IMR-90 (cell line): Measurements from ENCODE around the gene WDR45B. TPM values are rescaled to one million over a fixed set of nuclear protein-coding genes. Genes with fewer than 3 reads are reported as not detected.

Source experiments
- ATAC-seq: fragments of 200-7000 bp; cut with Tn5 transposase; 2 replicates; pipeline ENCODE4 v1.9.1; 2020; ENCODE audit warnings: low read depth, mild to moderate bottlenecking, moderate library complexity
- BruUV-seq: library from RNA; stranded (reverse); fragments of 400-500 nt; replicated peaks from 2 replicates; lab custom pipeline; 2021; lab: Mats Ljungman, UMichigan
- CTCF ChIA-PET: fragments of 300-600 bp; formaldehyde crosslinking; extraction: SDS; loops from one replicate; lab custom pipeline; 2021; ENCODE audit warnings: antibody characterized with exemption; lab: Yijun Ruan, JAX
- POLR2A ChIA-PET: fragments of 300-600 bp; sonication (Branson Sonifier 250); formaldehyde crosslinking; loops from one replicate; lab custom pipeline; 2022; ENCODE audit warnings: antibody characterized with exemption; ENCODE audit not compliant: unreplicated experiment; lab: Charles Lee
- DNase-seq: peaks from one replicate; pipeline ENCODE4 v3.0.0; 2013
- H2AFZ ChIP-seq: replicated peaks from 2 replicates; pipeline ENCODE3; 2013; ENCODE audit warnings: low read length, mild to moderate bottlenecking; ENCODE audit not compliant: poor library complexity
- H2AK5ac ChIP-seq: 2 replicates; pipeline ENCODE4 v1.6.1; 2013; ENCODE audit warnings: low read depth, low read length, inconsistent platforms
- H2AK9ac ChIP-seq: replicated peaks from 2 replicates; pipeline ENCODE3; 2013; ENCODE audit warnings: mild to moderate bottlenecking, low read depth, low read length, moderate library complexity; ENCODE audit not compliant: poor library complexity
- H2BK120ac ChIP-seq: 2 replicates; pipeline ENCODE4 v1.6.1; 2013; ENCODE audit warnings: low read depth, low read length, inconsistent platforms
- H2BK15ac ChIP-seq: 3 replicates; pipeline ENCODE4 v1.6.1; 2013; ENCODE audit warnings: low read depth, low read length, inconsistent platforms
- H2BK20ac ChIP-seq: 2 replicates; pipeline ENCODE4 v1.6.1; 2013; ENCODE audit warnings: low read depth, mild to moderate bottlenecking, inconsistent platforms, low read length, moderate library complexity
- H2BK5ac ChIP-seq: 2 replicates; pipeline ENCODE4 v1.6.1; 2013; ENCODE audit warnings: mild to moderate bottlenecking, low read depth, low read length, inconsistent platforms; ENCODE audit not compliant: poor library complexity, severe bottlenecking
- H3K14ac ChIP-seq: replicated peaks from 2 replicates; pipeline ENCODE4 v1.6.1; 2013; ENCODE audit warnings: low read depth, low read length, inconsistent platforms
- H3K18ac ChIP-seq: 2 replicates; pipeline ENCODE4 v1.6.1; 2013; ENCODE audit warnings: low read depth, low read length, control low read depth
- H3K23ac ChIP-seq: 2 replicates; pipeline ENCODE4 v1.6.1; 2013; ENCODE audit warnings: low read depth, low read length, inconsistent platforms
- H3K27ac ChIP-seq: 2 replicates; pipeline ENCODE4 v1.5.1; 2013; ENCODE audit warnings: mild to moderate bottlenecking, control low read depth, low read length; ENCODE audit not compliant: insufficient read depth
- H3K27me3 ChIP-seq: 2 replicates; pipeline ENCODE4 v1.6.1; 2013; ENCODE audit warnings: low read length; ENCODE audit not compliant: control insufficient read depth, insufficient read depth
- H3K36me3 ChIP-seq: 2 replicates; pipeline ENCODE4 v1.6.1; 2013; ENCODE audit warnings: low read length, mixed read lengths; ENCODE audit not compliant: control insufficient read depth, insufficient read depth
- H3K4ac ChIP-seq: 2 replicates; pipeline ENCODE4 v1.6.1; 2013; ENCODE audit warnings: low read depth, low read length, inconsistent platforms
- H3K4me1 ChIP-seq: 2 replicates; pipeline ENCODE4 v1.6.1; 2013; ENCODE audit warnings: low read length, mixed read lengths; ENCODE audit not compliant: control insufficient read depth, insufficient read depth
- H3K4me2 ChIP-seq: 2 replicates; pipeline ENCODE4 v1.6.1; 2013; ENCODE audit warnings: low read depth, mild to moderate bottlenecking, control low read depth, low read length, moderate library complexity
- H3K4me3 ChIP-seq: 2 replicates; pipeline ENCODE4 v1.5.1; 2013; ENCODE audit warnings: low read depth, mild to moderate bottlenecking, control low read depth, low read length, moderate library complexity; ENCODE audit not compliant: insufficient read depth
- H3K56ac ChIP-seq: 2 replicates; pipeline ENCODE4 v1.6.1; 2013; ENCODE audit warnings: low read length, inconsistent platforms; ENCODE audit not compliant: insufficient read depth; ENCODE audit errors: extremely low read depth
- H3K79me1 ChIP-seq, 2 experiments: 2 replicates each; pipeline ENCODE4 v1.6.1; 2013; ENCODE audit warnings: low read length in 2 of 2, inconsistent platforms in 1 of 2, low read depth in 1 of 2
- H3K9ac ChIP-seq: 2 replicates; pipeline ENCODE4 v1.6.1; 2013; ENCODE audit warnings: low read depth, low read length, control low read depth
- H3K9me1 ChIP-seq: 2 replicates; pipeline ENCODE4 v1.6.1; 2013; ENCODE audit warnings: low read length, inconsistent platforms; ENCODE audit not compliant: insufficient read depth
- H3K9me3 ChIP-seq: 2 replicates; pipeline ENCODE4 v1.6.1; 2013; ENCODE audit warnings: low read length; ENCODE audit not compliant: control insufficient read depth, insufficient read depth
- H4K20me1 ChIP-seq: 2 replicates; pipeline ENCODE4 v1.6.1; 2013; ENCODE audit warnings: low read length, inconsistent platforms; ENCODE audit not compliant: insufficient read depth
- H4K5ac ChIP-seq: 2 replicates; pipeline ENCODE4 v1.6.1; 2013; ENCODE audit warnings: mild to moderate bottlenecking, low read depth, low read length, control low read depth
- H4K8ac ChIP-seq, 2 experiments: 2 replicates each; pipeline ENCODE4 v1.6.1; 2013; ENCODE audit warnings: low read depth in 2 of 2, low read length in 2 of 2, control low read depth in 1 of 2, inconsistent platforms in 1 of 2
- H4K91ac ChIP-seq: 2 replicates; pipeline ENCODE4 v1.6.1; 2013; ENCODE audit warnings: low read depth, low read length, inconsistent platforms; ENCODE audit not compliant: insufficient read depth
- BHLHE40 ChIP-seq: fragments of 150-350 bp; IDR thresholded peaks from 2 replicates; pipeline ENCODE4 v1.6.1; 2016; ENCODE audit warnings: mild to moderate bottlenecking, low read depth, low read length
- CEBPB ChIP-seq: IDR thresholded peaks from 2 replicates; pipeline ENCODE4 v1.6.1; 2012; ENCODE audit warnings: low read depth, low read length, improper control_type of control experiment
- CTCF ChIP-seq: conservative IDR thresholded peaks from 2 replicates; pipeline ENCODE4 v1.5.1; 2012; ENCODE audit warnings: mild to moderate bottlenecking, low read depth, low read length, improper control_type of control experiment
- ELK1 ChIP-seq: fragments of 150-350 bp; IDR thresholded peaks from 2 replicates; pipeline ENCODE4 v1.6.1; 2016; ENCODE audit warnings: low read depth, mild to moderate bottlenecking, low read length, moderate library complexity, borderline replicate concordance
- FOS ChIP-seq: fragments of 150-350 bp; IDR thresholded peaks from 2 replicates; pipeline ENCODE4 v1.6.1; 2016; ENCODE audit warnings: low read depth, low read length
- NFE2L2 ChIP-seq: fragments of 150-350 bp; IDR thresholded peaks from 2 replicates; pipeline ENCODE4 v1.6.1; 2016; ENCODE audit warnings: low read depth, mild to moderate bottlenecking, low read length
- POLR2A ChIP-seq: IDR thresholded peaks from 2 replicates; pipeline ENCODE4 v1.6.1; 2012; ENCODE audit warnings: mild to moderate bottlenecking, low read depth, low read length
- RCOR1 ChIP-seq: IDR thresholded peaks from 2 replicates; pipeline ENCODE4 v1.6.1; 2012; ENCODE audit warnings: mild to moderate bottlenecking, low read length, improper control_type of control experiment; ENCODE audit not compliant: insufficient replicate concordance
- WGBS, 2 experiments: methylation state at CpG; one replicate each; pipeline versions ENCODE4 v1.1.5 to v1.1.7; 2013; ENCODE audit warnings: missing lambda C conversion rate in 2 of 2; ENCODE audit not compliant: insufficient read length in 1 of 2; ENCODE audit errors: extremely low coverage in 2 of 2; 5-methylcytosine and 5-hydroxymethylcytosine counted together
- dilution Hi-C: fragments of 300-500 bp; cut with HindIII; formaldehyde crosslinking; loops from one replicate; pipeline ENCODE4 v1.14.3; 2018; ENCODE audit warnings: low sequenced_read_pairs; ENCODE audit not compliant: unreplicated experiment
- in situ Hi-C: fragments of 300-500 bp; cut with MboI; formaldehyde crosslinking; loops from 3 replicates; pipeline ENCODE4 v1.14.3; 2019; ENCODE audit warnings: low sequenced_read_pairs, inconsistent platforms, mixed read lengths
- intact Hi-C: fragments of 100-400 bp; cut with micrococcal nuclease; formaldehyde crosslinking; loops from 2 replicates; pipeline ENCODE4 v1.10.0; 2022
- polyA plus RNA-seq, 3 experiments: library from polyadenylated mRNA; depleted of rRNA; stranded (reverse); fragments of >200 nt; gene quantifications; 2 replicates each; pipeline ENCODE4 v1.2.3, GENCODE V29; 2012; ENCODE audit warnings: low replicate concordance in 1 of 3
- total RNA-seq: library from RNA; depleted of rRNA; stranded (reverse); fragments of >200 nt; gene quantifications from 2 replicates; pipeline ENCODE4 v1.2.3, GENCODE V29; 2012

The WDR45B gene
- total and polyA plus RNA-seq, 2 of the 4 experiments (the other 2 are of a cell fraction) = 98.2 to 110 TPM

DNA sequence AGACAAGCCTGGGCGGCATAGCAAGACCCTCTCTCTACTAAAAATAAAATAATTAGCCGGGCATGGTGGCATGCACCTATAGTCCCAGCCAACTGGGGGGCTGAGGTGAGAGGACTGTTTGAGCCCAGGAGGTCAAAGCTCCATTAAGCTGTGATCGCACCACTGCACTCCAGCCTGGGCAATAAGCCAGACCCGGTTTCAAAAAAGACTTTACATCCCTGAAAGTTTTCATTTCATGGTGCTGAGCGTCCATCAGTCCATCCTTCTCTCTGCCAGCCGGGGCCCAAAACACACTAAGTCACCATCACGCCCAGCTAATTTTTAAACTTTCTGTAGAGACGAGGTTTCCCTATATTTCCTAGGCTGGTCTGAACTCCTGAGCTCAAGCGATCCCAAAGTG lies 39.6 kb upstream of the WDR45B start:
- Histone ChIP-seq H3K4ac (no peak overlapping the region), H3K18ac (no peak overlapping the region), H2BK15ac (no peak overlapping the region), H3K9me1 (no peaks in the 10 kb centered on the region), H2AK5ac (no peak overlapping the region), H3K14ac (no peak overlapping the region), H3K23ac (no peak overlapping the region), H3K27me3 (no peaks in the 10 kb centered on the region), H3K4me2 (no peak overlapping the region), H3K27ac (no peak overlapping the region), H4K91ac (no peak overlapping the region), H2BK20ac (no peak overlapping the region), H2AK9ac (no peak overlapping the region), H3K79me1 (no peaks in the 10 kb centered on the region), H3K4me1 (no peaks in the 10 kb centered on the region), H4K8ac (no peak overlapping the region), H3K4me3 (no peak overlapping the region), H4K5ac (no peak overlapping the region), H3K9me3 (no peaks in the 10 kb centered on the region), H2BK120ac (no peak overlapping the region), H2BK5ac (no peak overlapping the region), H4K20me1 (no peaks in the 10 kb centered on the region), H3K36me3 (no peaks in the 10 kb centered on the region; the same call in 1 of the 2 replicates), H3K56ac (no peak overlapping the region), H2AFZ (no peak overlapping the region), H3K9ac (no peak overlapping the region)
- intact Hi-C loops = no loop called here
- TF ChIP-seq CTCF (no peak), NFE2L2 (no peak), BHLHE40 (no peak), CEBPB (no peak), POLR2A (no peak), ELK1 (no peak), RCOR1 (no peak), FOS (no peak)
- 92% methylated on average over 4 of the region's 9 CpGs; no CpG with 5 or more reads in 1 of the 2 experiments for WGBS, 2 experiments
- POLR2A ChIA-PET = no interaction called here
- dilution Hi-C loops = no loop called here
- in situ Hi-C loops = no loop called here
- BruUV-seq = no TSS peak
- no peak for ATAC-seq
- DNase-seq = no peak
- CTCF ChIA-PET = no interaction called here
